ENCODE measurements around the gene TNFSF13.
A peak's percentile ranks its signal among the peaks of the same experiment; 100 is the strongest.

TNFSF13 gene

GRCh38 chr17:7563115-7563869, 4.7 kb downstream of the TNFSF13 start:
- TF ChIP-seq CTCF (IDR thresholded peaks at IDR 0.05), result no peak
- DNase-seq (ENCODE audit: low spot score), result no peak
- Histone ChIP-seq H3K4me3 (peak overlapping the region; percentile 95), H3K27ac (no peak overlapping the region)

GRCh38 chr17:7569571-7569970, 11.0 kb downstream of the TNFSF13 start:
- Histone ChIP-seq H3K4me3 (no peak overlapping the region), H3K27ac (no peak overlapping the region)
- TF ChIP-seq CTCF (IDR thresholded peaks at IDR 0.05), result no peak
- DNase-seq (ENCODE audit: low spot score), result no peak

- Histone ChIP-seq H3K4me3 (no peak overlapping the region), H3K27ac (no peak overlapping the region)
- no peak for TF ChIP-seq CTCF (IDR thresholded peaks at IDR 0.05)
- no peak for DNase-seq (ENCODE audit: low spot score)
Observed at GRCh38 chr17:7570351-7570750, 11.8 kb downstream of the TNFSF13 start.

- no peak for DNase-seq (ENCODE audit: low spot score)
- H3K4me3 ChIP-seq, result peak overlapping the region; percentile 75
- TF ChIP-seq CTCF (IDR thresholded peaks at IDR 0.05), result no peak
Observed at GRCh38 chr17:7572338-7572587, 13.7 kb downstream of the TNFSF13 start.

GRCh38 chr17:7572588-7573323, 14.2 kb downstream of the TNFSF13 start:
- Histone ChIP-seq H3K4me3 (peak overlapping the region; percentile 92), H3K27ac (peak overlapping the region; percentile 99)
- TF ChIP-seq CTCF (IDR thresholded peaks at IDR 0.05), result no peak
- peak; percentile 100 for DNase-seq (ENCODE audit: low spot score)

More at GRCh38 chr17:7572338-7572587, 13.7 kb downstream of the TNFSF13 start:
- H3K27ac ChIP-seq, result peak overlapping the region; percentile 79 to 96

GRCh38 chr17:7573324-7574080, 15.0 kb downstream of the TNFSF13 start:
- peak; percentile 94 for DNase-seq (ENCODE audit: low spot score)
- no peak for TF ChIP-seq CTCF (IDR thresholded peaks at IDR 0.05)
- peak overlapping the region; percentile 92 for H3K4me3 ChIP-seq
- peak overlapping the region; percentile 99 for H3K27ac ChIP-seq

Measured in coronary artery (tissue), 2 donors.